Measurements from ENCODE around the gene FEN1. TPM values are rescaled to one million over a fixed set of nuclear protein-coding genes. Genes with fewer than 3 reads are reported as not detected.

The FEN1 gene
- total RNA-seq, 4 donors from 2014 or later = 4.5 to 11.0 (median 4.6) TPM

- Histone ChIP-seq H3K9me3 (no peaks in the 10 kb centered on the region), H3K27ac (no peak overlapping the region), H3K4me1 (no peaks in the 10 kb centered on the region), H3K36me3 (peaks cover 0 to 92% (median 6%) of the 10 kb centered on the region in 3 donors), H3K27me3 (no peaks in the 10 kb centered on the region), H3K4me3 (no peak overlapping the region)
- no peak for DNase-seq (ENCODE audit: low spot score in 2 of 2)
- WGBS, 2 donors = 79 to 83% methylated on average over 1 of the region's 1 CpG
- TF ChIP-seq EP300 (IDR thresholded peaks at IDR 0.05) = no peak
- no peak for TF ChIP-seq POLR2A (IDR thresholded peaks at IDR 0.05)
- TF ChIP-seq, protein P1, sequence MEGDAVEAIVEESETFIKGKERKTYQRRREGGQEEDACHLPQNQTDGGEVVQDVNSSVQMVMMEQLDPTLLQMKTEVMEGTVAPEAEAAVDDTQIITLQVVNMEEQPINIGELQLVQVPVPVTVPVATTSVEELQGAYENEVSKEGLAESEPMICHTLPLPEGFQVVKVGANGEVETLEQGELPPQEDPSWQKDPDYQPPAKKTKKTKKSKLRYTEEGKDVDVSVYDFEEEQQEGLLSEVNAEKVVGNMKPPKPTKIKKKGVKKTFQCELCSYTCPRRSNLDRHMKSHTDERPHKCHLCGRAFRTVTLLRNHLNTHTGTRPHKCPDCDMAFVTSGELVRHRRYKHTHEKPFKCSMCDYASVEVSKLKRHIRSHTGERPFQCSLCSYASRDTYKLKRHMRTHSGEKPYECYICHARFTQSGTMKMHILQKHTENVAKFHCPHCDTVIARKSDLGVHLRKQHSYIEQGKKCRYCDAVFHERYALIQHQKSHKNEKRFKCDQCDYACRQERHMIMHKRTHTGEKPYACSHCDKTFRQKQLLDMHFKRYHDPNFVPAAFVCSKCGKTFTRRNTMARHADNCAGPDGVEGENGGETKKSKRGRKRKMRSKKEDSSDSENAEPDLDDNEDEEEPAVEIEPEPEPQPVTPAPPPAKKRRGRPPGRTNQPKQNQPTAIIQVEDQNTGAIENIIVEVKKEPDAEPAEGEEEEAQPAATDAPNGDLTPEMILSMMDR (IDR thresholded peaks at IDR 0.05) = no peak
Observed at GRCh38 chr11:61805146-61805545, 12.4 kb downstream of the FEN1 start.

DNA sequence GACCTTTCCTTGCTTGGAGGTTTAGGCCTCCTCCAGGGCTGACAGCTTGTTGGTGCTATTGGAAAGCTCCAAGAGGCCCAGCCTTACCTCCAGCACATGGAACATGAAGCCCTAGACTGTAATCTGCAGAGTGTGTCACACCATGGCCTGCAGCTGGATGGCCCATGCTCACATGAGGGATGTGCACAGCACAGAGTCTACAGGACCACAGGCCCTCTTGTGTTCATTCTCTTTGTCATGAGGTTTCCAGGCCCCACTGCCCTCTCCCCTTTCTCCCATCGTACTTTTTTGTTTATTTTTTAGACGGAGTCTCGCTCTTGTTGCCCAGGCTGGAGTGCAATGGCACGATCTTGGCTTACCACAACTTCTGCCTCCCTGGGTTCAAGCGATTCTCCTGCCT lies 14.1 kb downstream of the FEN1 start:
- H3K4me1 ChIP-seq = no peaks in the 10 kb centered on the region
- no peak for DNase-seq (ENCODE audit: low spot score in 2 of 2)
- no peaks in the 10 kb centered on the region for H3K9me3 ChIP-seq
- no peak overlapping the region for H3K4me3 ChIP-seq
- TF ChIP-seq POLR2A (IDR thresholded peaks at IDR 0.05) = no peak
- no peak for TF ChIP-seq EP300 (IDR thresholded peaks at IDR 0.05)
- TF ChIP-seq, protein P1 (IDR thresholded peaks at IDR 0.05) = no peak
- H3K36me3 ChIP-seq = peaks cover 0 to 99% (median 8%) of the 10 kb centered on the region in 3 donors
- no peaks in the 10 kb centered on the region for H3K27me3 ChIP-seq
- H3K27ac ChIP-seq = no peak overlapping the region
- WGBS, 2 donors = 89 to 94% methylated on average over 5 of the region's 5 CpGs

- TF ChIP-seq, protein P1 (IDR thresholded peaks at IDR 0.05) = no peak
- TF ChIP-seq POLR2A (IDR thresholded peaks at IDR 0.05) (no peak), EP300 (IDR thresholded peaks at IDR 0.05) (no peak)
- Histone ChIP-seq H3K27ac (no peak overlapping the region), H3K4me1 (peaks cover 0 to 6% (median 0%) of the 10 kb centered on the region in 4 donors), H3K9me3 (no peaks in the 10 kb centered on the region), H3K27me3 (no peaks in the 10 kb centered on the region), H3K36me3 (peaks cover 0 to 73% (median 4%) of the 10 kb centered on the region in 3 donors), H3K4me3 (no peak overlapping the region)
- DNase-seq (ENCODE audit: low spot score in 2 of 2) = no peak
- WGBS, 2 donors = 93% methylated on average over 8 of the region's 8 CpGs
Observed at GRCh38 chr11:61810671-61811175, 18.0 kb downstream of the FEN1 start.

DNA sequence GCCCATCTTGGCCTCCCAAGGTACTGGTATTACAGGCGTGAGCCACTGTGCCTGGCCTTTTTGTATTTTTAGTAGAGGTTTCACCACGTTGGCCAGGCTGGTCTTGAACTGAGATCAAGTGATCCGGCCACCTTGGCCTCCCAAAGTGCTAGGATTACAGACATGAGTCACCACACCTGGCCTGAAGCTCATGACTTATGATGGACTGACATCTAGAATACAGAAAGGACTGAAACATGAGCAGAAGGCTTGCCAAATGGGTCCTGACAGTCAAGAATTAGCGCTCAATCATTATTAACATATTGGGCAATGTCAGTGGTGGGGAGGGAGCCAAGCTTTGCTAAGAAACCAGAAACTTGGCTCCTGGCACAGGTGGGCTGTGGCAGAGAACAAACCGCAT lies 19.1 kb downstream of the FEN1 start:
- Histone ChIP-seq H3K27me3 (no peaks in the 10 kb centered on the region), H3K9me3 (no peaks in the 10 kb centered on the region), H3K4me3 (no peak overlapping the region), H3K4me1 (peaks cover 0 to 6% (median 0%) of the 10 kb centered on the region in 4 donors), H3K27ac (no peak overlapping the region), H3K36me3 (peaks cover 0 to 63% (median 4%) of the 10 kb centered on the region in 3 donors)
- no peak for DNase-seq (ENCODE audit: low spot score in 2 of 2)
- TF ChIP-seq EP300 (IDR thresholded peaks at IDR 0.05) (no peak), POLR2A (IDR thresholded peaks at IDR 0.05) (no peak)
- TF ChIP-seq, protein P1 (IDR thresholded peaks at IDR 0.05) = no peak
- 85 to 98% methylated on average over 5 of the region's 5 CpGs for WGBS, 2 donors

- Histone ChIP-seq H3K4me3 (no peak overlapping the region), H3K27ac (no peak overlapping the region), H3K4me1 (peaks cover 0 to 15% (median 0%) of the 10 kb centered on the region in 4 donors), H3K36me3 (peaks cover 0 to 52% (median 4%) of the 10 kb centered on the region in 3 donors), H3K9me3 (no peaks in the 10 kb centered on the region), H3K27me3 (no peaks in the 10 kb centered on the region)
- WGBS, 2 donors = 91% methylated on average over 4 of the region's 4 CpGs
- TF ChIP-seq, protein P1 (IDR thresholded peaks at IDR 0.05) = no peak
- TF ChIP-seq EP300 (IDR thresholded peaks at IDR 0.05) (no peak), POLR2A (IDR thresholded peaks at IDR 0.05) (no peak)
- DNase-seq (ENCODE audit: low spot score in 2 of 2) = no peak
Observed at GRCh38 chr11:61812736-61813411, 20.2 kb downstream of the FEN1 start.
